ENCODE measurements around the gene NME7. TPM values are rescaled to one million over a fixed set of nuclear protein-coding genes. Genes with fewer than 3 reads are reported as not detected.
"Not testable (repeated sequence)": the region's sequence is repeated elsewhere in the genome, so short reads cannot be mapped to it uniquely, and the experiment has no call there.

Gene NME7
- total RNA-seq, 1 donor from 2014 or later = 12.5 TPM

GRCh38 chr1:169186106-169186505 is 181.5 kb downstream of the NME7 start:
- peaks cover 0 to 3% (median 0%) of the 10 kb centered on the region in 3 donors for H3K4me1 ChIP-seq (ENCODE audit: control insufficient read depth in 3 of 3, insufficient read depth in 3 of 3, low read length in 3 of 3)
- H3K27me3 ChIP-seq (ENCODE audit: control insufficient read depth in 3 of 3, insufficient read depth in 3 of 3, low read length in 3 of 3) = no peaks in the 10 kb centered on the region
- H3K9me3 ChIP-seq (ENCODE audit: control insufficient read depth in 3 of 3, low read length in 3 of 3) = no peaks in the 10 kb centered on the region
- no peak overlapping the region for H3K9ac ChIP-seq (ENCODE audit: low read depth in 1 of 3, low read length in 3 of 3)
- no peak overlapping the region for H3K27ac ChIP-seq (ENCODE audit: low read depth, low read length)
- no peak overlapping the region for H3K4me3 ChIP-seq (ENCODE audit: low read length in 3 of 3)
- H3K36me3 ChIP-seq (ENCODE audit: control insufficient read depth in 3 of 3, insufficient read depth in 3 of 3, low read length in 3 of 3) = no peaks in the 10 kb centered on the region

GRCh38 chr1:169184812-169185211 is 182.8 kb downstream of the NME7 start:
- Histone ChIP-seq H3K36me3 (ENCODE audit: control insufficient read depth in 3 of 3, insufficient read depth in 3 of 3, low read length in 3 of 3) (no peaks in the 10 kb centered on the region), H3K27me3 (ENCODE audit: control insufficient read depth in 3 of 3, insufficient read depth in 3 of 3, low read length in 3 of 3) (no peaks in the 10 kb centered on the region), H3K27ac (ENCODE audit: low read depth, low read length) (no peak overlapping the region), H3K9ac (ENCODE audit: low read depth in 1 of 3, low read length in 3 of 3) (no peak overlapping the region), H3K4me3 (ENCODE audit: low read length in 3 of 3) (no peak overlapping the region), H3K9me3 (ENCODE audit: control insufficient read depth in 3 of 3, low read length in 3 of 3) (no peaks in the 10 kb centered on the region), H3K4me1 (ENCODE audit: control insufficient read depth in 3 of 3, insufficient read depth in 3 of 3, low read length in 3 of 3) (peaks cover 0 to 3% (median 0%) of the 10 kb centered on the region in 3 donors)

GRCh38 chr1:169180174-169180573 is 187.4 kb downstream of the NME7 start:
- no peak overlapping the region for H3K9ac ChIP-seq (ENCODE audit: low read depth in 1 of 3, low read length in 3 of 3)
- peaks cover 0 to 3% (median 0%) of the 10 kb centered on the region in 3 donors for H3K4me1 ChIP-seq (ENCODE audit: control insufficient read depth in 3 of 3, insufficient read depth in 3 of 3, low read length in 3 of 3)
- H3K9me3 ChIP-seq (ENCODE audit: control insufficient read depth in 3 of 3, low read length in 3 of 3) = no peaks in the 10 kb centered on the region
- H3K4me3 ChIP-seq (ENCODE audit: low read length in 3 of 3) = no peak overlapping the region
- no peaks in the 10 kb centered on the region for H3K27me3 ChIP-seq (ENCODE audit: control insufficient read depth in 3 of 3, insufficient read depth in 3 of 3, low read length in 3 of 3)
- no peak overlapping the region for H3K27ac ChIP-seq (ENCODE audit: low read depth, low read length)
- no peaks in the 10 kb centered on the region for H3K36me3 ChIP-seq (ENCODE audit: control insufficient read depth in 3 of 3, insufficient read depth in 3 of 3, low read length in 3 of 3)

GRCh38 chr1:169179431-169179830 is 188.2 kb downstream of the NME7 start:
- not testable (repeated sequence) for H3K27ac ChIP-seq (ENCODE audit: low read depth, low read length); H3K9ac ChIP-seq (ENCODE audit: low read depth in 1 of 3, low read length in 3 of 3); H3K9me3 ChIP-seq (ENCODE audit: control insufficient read depth in 3 of 3, low read length in 3 of 3); H3K36me3 ChIP-seq (ENCODE audit: control insufficient read depth in 3 of 3, insufficient read depth in 3 of 3, low read length in 3 of 3); H3K4me3 ChIP-seq (ENCODE audit: low read length in 3 of 3); H3K27me3 ChIP-seq (ENCODE audit: control insufficient read depth in 3 of 3, insufficient read depth in 3 of 3, low read length in 3 of 3); H3K4me1 ChIP-seq (ENCODE audit: control insufficient read depth in 3 of 3, insufficient read depth in 3 of 3, low read length in 3 of 3)

GRCh38 chr1:169175461-169175860 is 192.1 kb downstream of the NME7 start:
- H3K9ac ChIP-seq (ENCODE audit: low read depth in 1 of 3, low read length in 3 of 3) = no peak overlapping the region
- H3K27me3 ChIP-seq (ENCODE audit: control insufficient read depth in 3 of 3, insufficient read depth in 3 of 3, low read length in 3 of 3) = no peaks in the 10 kb centered on the region
- no peaks in the 10 kb centered on the region for H3K36me3 ChIP-seq (ENCODE audit: control insufficient read depth in 3 of 3, insufficient read depth in 3 of 3, low read length in 3 of 3)
- no peak overlapping the region for H3K4me3 ChIP-seq (ENCODE audit: low read length in 3 of 3)
- H3K27ac ChIP-seq (ENCODE audit: low read depth, low read length) = no peak overlapping the region
- no peaks in the 10 kb centered on the region for H3K4me1 ChIP-seq (ENCODE audit: control insufficient read depth in 3 of 3, insufficient read depth in 3 of 3, low read length in 3 of 3)
- no peaks in the 10 kb centered on the region for H3K9me3 ChIP-seq (ENCODE audit: control insufficient read depth in 3 of 3, low read length in 3 of 3)

GRCh38 chr1:169163059-169163458 is 204.5 kb downstream of the NME7 start:
- Histone ChIP-seq H3K4me3 (ENCODE audit: low read length in 3 of 3) (no peak overlapping the region), H3K4me1 (ENCODE audit: control insufficient read depth in 3 of 3, insufficient read depth in 3 of 3, low read length in 3 of 3) (peaks cover 0 to 3% (median 0%) of the 10 kb centered on the region in 3 donors)

GRCh38 chr1:169161496-169162194 is 206.0 kb downstream of the NME7 start:
- Histone ChIP-seq H3K4me3 (ENCODE audit: low read length in 3 of 3) (no peak overlapping the region), H3K9ac (ENCODE audit: low read depth in 1 of 3, low read length in 3 of 3) (no peak overlapping the region), H3K9me3 (ENCODE audit: control insufficient read depth in 3 of 3, low read length in 3 of 3) (no peaks in the 10 kb centered on the region), H3K27ac (ENCODE audit: low read depth, low read length) (no peak overlapping the region), H3K4me1 (ENCODE audit: control insufficient read depth in 3 of 3, insufficient read depth in 3 of 3, low read length in 3 of 3) (peaks cover 0 to 3% (median 0%) of the 10 kb centered on the region in 3 donors), H3K27me3 (ENCODE audit: control insufficient read depth in 3 of 3, insufficient read depth in 3 of 3, low read length in 3 of 3) (no peaks in the 10 kb centered on the region), H3K36me3 (ENCODE audit: control insufficient read depth in 3 of 3, insufficient read depth in 3 of 3, low read length in 3 of 3) (no peaks in the 10 kb centered on the region)

More at GRCh38 chr1:169163059-169163458, 204.5 kb downstream of the NME7 start:
- Histone ChIP-seq H3K9ac (ENCODE audit: low read depth in 1 of 3, low read length in 3 of 3) (no peak overlapping the region), H3K27me3 (ENCODE audit: control insufficient read depth in 3 of 3, insufficient read depth in 3 of 3, low read length in 3 of 3) (no peaks in the 10 kb centered on the region), H3K9me3 (ENCODE audit: control insufficient read depth in 3 of 3, low read length in 3 of 3) (no peaks in the 10 kb centered on the region), H3K36me3 (ENCODE audit: control insufficient read depth in 3 of 3, insufficient read depth in 3 of 3, low read length in 3 of 3) (no peaks in the 10 kb centered on the region), H3K27ac (ENCODE audit: low read depth, low read length) (no peak overlapping the region)

- H3K27ac ChIP-seq (ENCODE audit: low read depth, low read length) = no peak overlapping the region
- no peaks in the 10 kb centered on the region for H3K36me3 ChIP-seq (ENCODE audit: control insufficient read depth in 3 of 3, insufficient read depth in 3 of 3, low read length in 3 of 3)
- H3K4me1 ChIP-seq (ENCODE audit: control insufficient read depth in 3 of 3, insufficient read depth in 3 of 3, low read length in 3 of 3) = peaks cover 0 to 3% (median 0%) of the 10 kb centered on the region in 3 donors
These were observed 206.6 kb downstream of the NME7 start for GRCh38 chr1:169160845-169161495.

GRCh38 chr1:169156580-169156979 is 211.0 kb downstream of the NME7 start:
- Histone ChIP-seq H3K9me3 (ENCODE audit: control insufficient read depth in 3 of 3, low read length in 3 of 3) (no peaks in the 10 kb centered on the region), H3K4me1 (ENCODE audit: control insufficient read depth in 3 of 3, insufficient read depth in 3 of 3, low read length in 3 of 3) (peaks cover 0 to 3% (median 0%) of the 10 kb centered on the region in 3 donors), H3K9ac (ENCODE audit: low read depth in 1 of 3, low read length in 3 of 3) (no peak overlapping the region), H3K36me3 (ENCODE audit: control insufficient read depth in 3 of 3, insufficient read depth in 3 of 3, low read length in 3 of 3) (no peaks in the 10 kb centered on the region), H3K27me3 (ENCODE audit: control insufficient read depth in 3 of 3, insufficient read depth in 3 of 3, low read length in 3 of 3) (no peaks in the 10 kb centered on the region), H3K27ac (ENCODE audit: low read depth, low read length) (no peak overlapping the region), H3K4me3 (ENCODE audit: low read length in 3 of 3) (no peak overlapping the region)

More at GRCh38 chr1:169160845-169161495, 206.6 kb downstream of the NME7 start:
- Histone ChIP-seq H3K9ac (ENCODE audit: low read depth in 1 of 3, low read length in 3 of 3) (no peak overlapping the region), H3K4me3 (ENCODE audit: low read length in 3 of 3) (no peak overlapping the region), H3K27me3 (ENCODE audit: control insufficient read depth in 3 of 3, insufficient read depth in 3 of 3, low read length in 3 of 3) (no peaks in the 10 kb centered on the region), H3K9me3 (ENCODE audit: control insufficient read depth in 3 of 3, low read length in 3 of 3) (no peaks in the 10 kb centered on the region)

- Histone ChIP-seq H3K27ac (ENCODE audit: low read depth, low read length) (no peak overlapping the region), H3K9ac (ENCODE audit: low read depth in 1 of 3, low read length in 3 of 3) (no peak overlapping the region)
These were observed 211.9 kb downstream of the NME7 start for GRCh38 chr1:169155675-169156074.

More at GRCh38 chr1:169155675-169156074, 211.9 kb downstream of the NME7 start:
- Histone ChIP-seq H3K4me1 (ENCODE audit: control insufficient read depth in 3 of 3, insufficient read depth in 3 of 3, low read length in 3 of 3) (no peaks in the 10 kb centered on the region), H3K9me3 (ENCODE audit: control insufficient read depth in 3 of 3, low read length in 3 of 3) (no peaks in the 10 kb centered on the region), H3K36me3 (ENCODE audit: control insufficient read depth in 3 of 3, insufficient read depth in 3 of 3, low read length in 3 of 3) (no peaks in the 10 kb centered on the region), H3K4me3 (ENCODE audit: low read length in 3 of 3) (no peak overlapping the region), H3K27me3 (ENCODE audit: control insufficient read depth in 3 of 3, insufficient read depth in 3 of 3, low read length in 3 of 3) (no peaks in the 10 kb centered on the region)
